Measurements from ENCODE around the gene S1PR3. TPM values are rescaled to one million over a fixed set of nuclear protein-coding genes. Genes with fewer than 3 reads are reported as not detected.

S1PR3 gene
- total and polyA plus RNA-seq, 7 experiments from 2014 or later, result 0.19 to 26.0 (median 0.22) TPM; not detected in 4

- H3K4me1 Mint-ChIP-seq, result no peaks in the 10 kb centered on the region
- POLR2A ChIA-PET, result no interaction called here
- no peaks in the 10 kb centered on the region for H3K36me3 Mint-ChIP-seq
- CTCF ChIA-PET, result no interaction called here
- no peak overlapping the region for H3K4me3 Mint-ChIP-seq
- H3K36me3 ChIP-seq (ENCODE audit: control insufficient read depth in 2 of 3, insufficient read depth in 3 of 3, low read length in 3 of 3), result no peaks in the 10 kb centered on the region
- no peaks in the 10 kb centered on the region for H3K27me3 ChIP-seq (ENCODE audit: control insufficient read depth in 2 of 2, insufficient read depth in 2 of 2, low read length in 2 of 2)
- peaks cover 0 to 21% (median 9%) of the 10 kb centered on the region in 5 donors for H3K27me3 Mint-ChIP-seq
- intact Hi-C loops (cut with micrococcal nuclease), result no loop called here
- H3K27ac ChIP-seq (ENCODE audit: low read depth, low read length), result no peak overlapping the region
- H3K4me1 ChIP-seq (ENCODE audit: control insufficient read depth in 2 of 2, insufficient read depth in 2 of 2, low read length in 2 of 2), result no peaks in the 10 kb centered on the region
- ATAC-seq (no peak), DNase-seq (no peak)
- H3K9me3 Mint-ChIP-seq, result peaks cover 0 to 2% (median 0%) of the 10 kb centered on the region in 11 donors
- no peak overlapping the region for H3K4me3 ChIP-seq (ENCODE audit: low read length)
- H3K9me3 ChIP-seq (ENCODE audit: control insufficient read depth in 2 of 3, low read length in 3 of 3), result no peaks in the 10 kb centered on the region
- no peak overlapping the region for H3K27ac Mint-ChIP-seq
Measured at GRCh38 chr9:88975966-88976889, 15.0 kb upstream of the S1PR3 start.

GRCh38 chr9:88976890-88977257, 14.4 kb upstream of the S1PR3 start:
- intact Hi-C loops (cut with micrococcal nuclease), result no loop called here
- POLR2A ChIA-PET, result no interaction called here
- Mint-ChIP-seq H3K27me3 (peaks cover 0 to 21% (median 9%) of the 10 kb centered on the region in 5 donors), H3K9me3 (peaks cover 0 to 2% (median 0%) of the 10 kb centered on the region in 11 donors), H3K4me1 (no peaks in the 10 kb centered on the region), H3K4me3 (no peak overlapping the region), H3K27ac (no peak overlapping the region), H3K36me3 (no peaks in the 10 kb centered on the region)
- DNase-seq, result no peak
- no peaks in the 10 kb centered on the region for H3K36me3 ChIP-seq (ENCODE audit: control insufficient read depth in 2 of 3, insufficient read depth in 3 of 3, low read length in 3 of 3)
- H3K9me3 ChIP-seq (ENCODE audit: control insufficient read depth in 2 of 3, low read length in 3 of 3), result no peaks in the 10 kb centered on the region
- no peak overlapping the region for H3K4me3 ChIP-seq (ENCODE audit: low read length)
- CTCF ChIA-PET, result no interaction called here
- no peak for ATAC-seq
- no peak overlapping the region for H3K27ac ChIP-seq (ENCODE audit: low read depth, low read length)
- no peaks in the 10 kb centered on the region for H3K27me3 ChIP-seq (ENCODE audit: control insufficient read depth in 2 of 2, insufficient read depth in 2 of 2, low read length in 2 of 2)
- no peaks in the 10 kb centered on the region for H3K4me1 ChIP-seq (ENCODE audit: control insufficient read depth in 2 of 2, insufficient read depth in 2 of 2, low read length in 2 of 2)

GRCh38 chr9:88978034-88978433, 13.2 kb upstream of the S1PR3 start:
- no peaks in the 10 kb centered on the region for H3K9me3 ChIP-seq (ENCODE audit: control insufficient read depth in 2 of 3, low read length in 3 of 3)
- H3K4me1 Mint-ChIP-seq, result no peaks in the 10 kb centered on the region
- H3K9me3 Mint-ChIP-seq, result peaks cover 0 to 6% (median 0%) of the 10 kb centered on the region in 11 donors
- intact Hi-C loops (cut with micrococcal nuclease), result no loop called here
- no peak for ATAC-seq
- no peaks in the 10 kb centered on the region for H3K27me3 ChIP-seq (ENCODE audit: control insufficient read depth in 2 of 2, insufficient read depth in 2 of 2, low read length in 2 of 2)
- no peaks in the 10 kb centered on the region for H3K36me3 Mint-ChIP-seq
- H3K36me3 ChIP-seq (ENCODE audit: control insufficient read depth in 2 of 3, insufficient read depth in 3 of 3, low read length in 3 of 3), result no peaks in the 10 kb centered on the region
- H3K4me3 Mint-ChIP-seq, result no peak overlapping the region
- ChIA-PET POLR2A (no interaction called here), CTCF (interaction anchor here (0.6 kb wide), 1 partner anchor 23 kb away, joined by 4 read pairs; no protein-coding TSS in a partner anchor)
- H3K27ac ChIP-seq (ENCODE audit: low read depth, low read length), result no peak overlapping the region
- no peak for DNase-seq
- H3K27ac Mint-ChIP-seq, result no peak overlapping the region
- peaks cover 0 to 21% (median 9%) of the 10 kb centered on the region in 5 donors for H3K27me3 Mint-ChIP-seq
- no peak overlapping the region for H3K4me3 ChIP-seq (ENCODE audit: low read length)
- H3K4me1 ChIP-seq (ENCODE audit: control insufficient read depth in 2 of 2, insufficient read depth in 2 of 2, low read length in 2 of 2), result no peaks in the 10 kb centered on the region

GRCh38 chr9:88979021-88979420, 12.2 kb upstream of the S1PR3 start:
- DNase-seq (no peak), ATAC-seq (no peak)
- Histone ChIP-seq H3K27me3 (ENCODE audit: control insufficient read depth in 2 of 2, insufficient read depth in 2 of 2, low read length in 2 of 2) (no peaks in the 10 kb centered on the region), H3K36me3 (ENCODE audit: control insufficient read depth in 2 of 3, insufficient read depth in 3 of 3, low read length in 3 of 3) (no peaks in the 10 kb centered on the region), H3K4me1 (ENCODE audit: control insufficient read depth in 2 of 2, insufficient read depth in 2 of 2, low read length in 2 of 2) (no peaks in the 10 kb centered on the region), H3K9me3 (ENCODE audit: control insufficient read depth in 2 of 3, low read length in 3 of 3) (no peaks in the 10 kb centered on the region), H3K27ac (ENCODE audit: low read depth, low read length) (no peak overlapping the region), H3K4me3 (ENCODE audit: low read length) (no peak overlapping the region)
- Mint-ChIP-seq H3K27me3 (peaks cover 0 to 21% (median 9%) of the 10 kb centered on the region in 5 donors), H3K36me3 (no peaks in the 10 kb centered on the region), H3K27ac (no peak overlapping the region), H3K4me1 (no peaks in the 10 kb centered on the region), H3K9me3 (peaks cover 0 to 6% (median 0%) of the 10 kb centered on the region in 11 donors), H3K4me3 (no peak overlapping the region)
- CTCF ChIA-PET, result no interaction called here
- POLR2A ChIA-PET, result no interaction called here
- intact Hi-C loops (cut with micrococcal nuclease), result no loop called here

GRCh38 chr9:88979791-88980190, 11.5 kb upstream of the S1PR3 start:
- ChIA-PET CTCF (no interaction called here), POLR2A (interaction anchor here (0.6 kb wide), 1 partner anchor 19 kb away, joined by 3 read pairs; no protein-coding TSS in a partner anchor)
- no peaks in the 10 kb centered on the region for H3K36me3 ChIP-seq (ENCODE audit: control insufficient read depth in 2 of 3, insufficient read depth in 3 of 3, low read length in 3 of 3)
- no peaks in the 10 kb centered on the region for H3K4me1 Mint-ChIP-seq
- ATAC-seq (no peak), DNase-seq (no peak)
- no peaks in the 10 kb centered on the region for H3K36me3 Mint-ChIP-seq
- intact Hi-C loops (cut with micrococcal nuclease), result loop anchor here in 1 of 2 donors (10.0 kb wide), 1 partner anchor 145 kb away; no protein-coding TSS in a partner anchor
- no peak overlapping the region for H3K4me3 Mint-ChIP-seq
- H3K9me3 ChIP-seq (ENCODE audit: control insufficient read depth in 2 of 3, low read length in 3 of 3), result no peaks in the 10 kb centered on the region
- no peaks in the 10 kb centered on the region for H3K4me1 ChIP-seq (ENCODE audit: control insufficient read depth in 2 of 2, insufficient read depth in 2 of 2, low read length in 2 of 2)
- H3K27me3 ChIP-seq (ENCODE audit: control insufficient read depth in 2 of 2, insufficient read depth in 2 of 2, low read length in 2 of 2), result no peaks in the 10 kb centered on the region
- no peak overlapping the region for H3K27ac ChIP-seq (ENCODE audit: low read depth, low read length)
- H3K27ac Mint-ChIP-seq, result no peak overlapping the region
- H3K27me3 Mint-ChIP-seq, result peaks cover 0 to 21% (median 9%) of the 10 kb centered on the region in 5 donors
- H3K4me3 ChIP-seq (ENCODE audit: low read length), result no peak overlapping the region
- peaks cover 0 to 6% (median 0%) of the 10 kb centered on the region in 11 donors for H3K9me3 Mint-ChIP-seq

GRCh38 chr9:88980740-88981203, 10.5 kb upstream of the S1PR3 start:
- no peak for ATAC-seq
- no peak for DNase-seq
- H3K36me3 ChIP-seq (ENCODE audit: control insufficient read depth in 2 of 3, insufficient read depth in 3 of 3, low read length in 3 of 3), result no peaks in the 10 kb centered on the region
- no peak overlapping the region for H3K4me3 ChIP-seq (ENCODE audit: low read length)
- Mint-ChIP-seq H3K27ac (no peak overlapping the region), H3K27me3 (peaks cover 1 to 21% (median 9%) of the 10 kb centered on the region in 5 donors), H3K36me3 (no peaks in the 10 kb centered on the region), H3K9me3 (peaks cover 0 to 6% (median 0%) of the 10 kb centered on the region in 11 donors), H3K4me3 (no peak overlapping the region), H3K4me1 (no peaks in the 10 kb centered on the region)
- intact Hi-C loops (cut with micrococcal nuclease), result loop anchor here in 1 of 2 donors (10.0 kb wide), 1 partner anchor 146 kb away; no protein-coding TSS in a partner anchor
- H3K27ac ChIP-seq (ENCODE audit: low read depth, low read length), result no peak overlapping the region
- no peaks in the 10 kb centered on the region for H3K9me3 ChIP-seq (ENCODE audit: control insufficient read depth in 2 of 3, low read length in 3 of 3)
- no peaks in the 10 kb centered on the region for H3K27me3 ChIP-seq (ENCODE audit: control insufficient read depth in 2 of 2, insufficient read depth in 2 of 2, low read length in 2 of 2)
- POLR2A ChIA-PET, result no interaction called here
- CTCF ChIA-PET, result no interaction called here
- H3K4me1 ChIP-seq (ENCODE audit: control insufficient read depth in 2 of 2, insufficient read depth in 2 of 2, low read length in 2 of 2), result no peaks in the 10 kb centered on the region

All from naive thymus-derived CD4-positive, alpha-beta T cell (primary cell).